Measurements from ENCODE around the gene FGF2.
"Not testable (repeated sequence)": the region's sequence is repeated elsewhere in the genome, so short reads cannot be mapped to it uniquely, and the experiment has no call there.

FGF2 gene

GRCh38 chr4:122930862-122931261 is 104.2 kb downstream of the FGF2 start:
- peak; percentile 26 for DNase-seq (ENCODE audit: low read depth)

GRCh38 chr4:122932763-122933162 is 106.1 kb downstream of the FGF2 start:
- no peak for DNase-seq (ENCODE audit: low read depth)

- not testable (repeated sequence) for DNase-seq (ENCODE audit: low read depth)
These were observed 118.5 kb downstream of the FGF2 start for GRCh38 chr4:122945136-122945535.

- DNase-seq (ENCODE audit: low read depth), result no peak
These were observed 119.5 kb downstream of the FGF2 start for GRCh38 chr4:122946142-122946541.
